GDM1 (cell line): ENCODE measurements around the gene NMS.

Experiments used
- DNase-seq: peaks from one replicate; lab custom pipeline; 2025; lab: John Stamatoyannopoulos, UW

The NMS gene

DNA sequence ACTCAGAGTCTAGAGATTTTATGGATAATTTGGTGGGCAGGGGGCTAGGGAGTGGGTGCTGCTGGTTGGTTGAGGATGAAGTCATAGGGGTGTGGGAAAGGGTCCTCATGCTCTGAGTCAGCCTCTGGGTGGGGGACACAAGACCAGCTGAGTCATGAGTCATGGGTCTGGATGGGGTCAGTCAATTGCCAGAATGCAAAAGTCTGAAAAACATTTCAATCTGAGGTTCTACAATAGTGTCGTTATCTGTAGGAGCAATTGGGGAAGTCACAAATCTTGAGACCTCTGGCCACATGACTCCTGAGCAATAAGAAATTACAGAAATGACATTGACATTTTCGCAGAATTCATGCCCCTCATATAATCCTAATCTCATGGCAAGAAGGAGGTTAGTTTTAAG, 15.1 kb downstream of the NMS start:
- no peak for DNase-seq

DNA sequence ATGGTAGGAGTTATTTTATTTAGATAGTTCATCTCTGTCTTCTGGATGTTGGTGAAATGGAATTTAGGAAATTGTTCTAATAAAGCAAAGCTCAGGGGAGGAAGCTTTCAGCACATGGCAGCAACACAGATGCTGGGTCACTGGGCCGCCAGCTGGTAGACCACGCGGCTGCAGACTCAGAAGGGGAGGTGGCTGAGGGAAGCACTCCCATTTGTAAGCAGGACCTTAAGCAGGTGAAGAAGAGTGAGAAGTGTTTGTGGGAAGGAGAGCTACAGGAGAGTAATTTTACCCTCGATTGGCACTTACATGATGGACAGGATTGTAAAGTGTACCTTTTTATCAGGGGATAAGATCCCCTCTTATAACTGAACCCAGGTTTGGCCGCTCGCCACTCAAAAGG, 24.4 kb downstream of the NMS start:
- DNase-seq: no peak

DNA sequence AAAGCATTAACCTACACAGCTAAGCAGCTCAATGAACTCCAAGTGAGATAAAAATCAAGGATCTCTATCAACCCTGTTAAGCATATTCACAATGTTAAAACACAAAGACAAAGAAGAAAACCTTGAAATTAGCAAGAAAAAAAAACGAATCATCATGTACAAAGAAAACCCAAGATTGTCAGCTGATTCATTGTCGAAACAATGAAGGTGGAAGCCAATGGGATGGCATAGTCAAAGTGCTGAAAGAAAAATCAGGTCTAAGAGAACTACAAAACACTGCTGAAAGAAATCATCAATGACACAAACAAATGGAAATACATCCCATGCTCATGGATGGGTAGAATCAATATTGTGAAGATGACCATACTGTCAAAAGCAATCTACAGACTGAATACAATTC, 32.5 kb downstream of the NMS start:
- DNase-seq: no peak

DNA sequence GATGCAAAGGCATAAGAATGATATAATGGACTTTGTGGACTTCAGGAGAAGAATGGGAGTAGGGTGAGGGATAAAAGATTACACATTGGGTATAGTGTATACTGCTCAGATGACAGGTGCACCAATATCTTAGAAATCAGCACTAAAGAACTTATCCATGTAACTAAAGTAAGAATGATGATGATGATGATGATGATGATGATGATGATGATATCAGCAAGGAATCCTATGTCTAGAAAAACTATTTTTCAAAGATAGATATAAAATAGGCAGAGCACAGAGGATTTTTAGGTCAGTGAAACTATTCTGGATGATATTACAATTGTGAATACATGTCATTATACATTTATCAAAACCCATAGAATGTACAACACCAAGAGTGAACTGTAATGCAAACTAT, 34.3 kb downstream of the NMS start:
- DNase-seq: no peak

DNA sequence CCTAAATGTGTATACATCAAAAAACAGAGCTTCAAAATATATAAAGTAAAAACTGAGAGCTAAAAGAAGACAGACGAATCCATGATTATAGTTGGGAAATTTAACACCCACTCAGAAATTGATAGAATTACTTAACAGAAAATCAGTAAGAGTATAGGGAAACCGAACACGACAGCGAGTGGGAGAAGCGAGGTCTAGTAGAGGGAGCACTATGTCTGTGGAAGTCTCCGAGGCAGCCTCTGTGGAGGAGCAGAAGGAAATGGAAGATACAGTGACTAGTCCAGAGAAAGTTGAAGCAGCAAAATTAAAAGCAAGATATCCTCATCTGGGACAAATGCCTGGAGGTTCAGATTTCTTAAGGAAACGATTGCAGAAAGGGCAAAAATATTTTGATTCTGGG, 38.8 kb downstream of the NMS start:
- no peak for DNase-seq

DNA sequence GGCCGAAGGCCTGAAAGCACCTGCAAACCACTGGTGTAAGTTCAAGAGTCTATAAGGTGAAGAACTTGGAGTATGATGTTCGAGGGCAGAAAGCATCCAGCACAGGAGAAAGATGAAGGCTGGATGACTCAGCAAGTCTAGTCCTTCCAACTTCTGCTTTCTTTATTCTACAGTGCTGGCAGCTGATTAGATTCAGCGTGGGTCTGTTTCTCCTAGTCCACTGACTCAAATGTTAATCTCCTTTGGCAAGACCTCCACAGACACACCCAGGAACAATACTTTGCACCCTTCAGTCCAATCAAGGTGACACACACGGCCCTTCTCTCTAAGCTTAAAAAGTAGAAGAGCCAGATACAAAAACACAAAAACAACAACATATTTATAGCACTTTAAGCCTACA, 43.4 kb downstream of the NMS start:
- DNase-seq: peak; percentile 40

DNA sequence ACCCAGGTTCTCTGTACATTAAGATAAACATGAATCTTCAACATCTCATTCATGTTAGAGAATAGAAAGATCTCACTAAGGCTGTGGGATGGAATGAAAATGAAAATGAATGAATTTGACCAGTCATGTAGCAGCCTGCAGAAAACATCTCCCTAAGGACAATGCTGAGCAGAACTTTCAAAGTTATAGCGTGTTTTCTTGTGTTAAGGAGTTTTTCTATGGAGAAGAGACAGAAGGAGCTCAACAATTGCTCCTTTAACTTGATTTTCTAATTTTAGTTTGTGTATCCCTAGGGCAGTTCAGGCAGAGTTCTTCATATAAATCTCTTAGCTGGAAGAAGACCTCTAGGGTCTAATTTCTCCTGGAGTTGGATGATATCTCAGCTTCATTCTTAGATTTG, 47.3 kb downstream of the NMS start:
- no peak for DNase-seq

DNA sequence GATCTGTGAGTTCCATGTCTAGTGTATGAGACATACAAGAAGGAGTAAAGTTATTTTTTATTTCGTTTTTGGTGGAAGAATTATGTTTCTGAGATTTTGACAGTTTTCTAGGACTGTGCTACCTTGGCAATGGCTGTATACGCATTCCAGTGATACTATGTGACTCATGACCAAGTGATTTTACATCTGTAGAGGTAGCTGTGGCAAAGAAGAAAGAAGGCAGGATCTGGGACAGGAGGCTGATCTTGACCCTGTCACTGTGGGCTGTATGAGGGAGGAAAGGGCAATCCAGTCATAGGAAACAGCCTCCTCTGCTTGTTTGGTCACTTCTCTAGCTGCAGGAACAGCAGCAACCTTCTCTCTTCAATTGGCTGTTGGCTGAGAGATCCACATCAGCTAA, 48.5 kb downstream of the NMS start:
- DNase-seq: no peak

DNA sequence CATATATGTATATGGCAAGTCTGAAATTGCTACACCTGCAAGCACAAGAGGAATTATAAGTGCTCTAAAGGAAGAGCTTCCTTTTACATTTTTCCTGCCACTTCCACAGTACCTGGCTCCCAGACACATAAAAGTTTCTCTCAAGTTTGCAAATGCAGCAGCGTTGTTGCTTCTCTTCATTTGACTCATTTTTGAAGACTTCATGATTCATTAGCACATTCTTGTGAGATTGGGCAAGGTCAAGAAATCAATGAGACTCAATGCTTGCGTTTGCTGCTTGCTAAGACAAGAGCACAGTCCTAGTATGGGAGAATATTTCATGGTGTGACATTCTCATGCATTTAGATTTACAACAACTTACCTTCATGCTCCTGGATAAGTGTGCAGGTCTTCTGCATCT, 49.9 kb downstream of the NMS start:
- DNase-seq: no peak

DNA sequence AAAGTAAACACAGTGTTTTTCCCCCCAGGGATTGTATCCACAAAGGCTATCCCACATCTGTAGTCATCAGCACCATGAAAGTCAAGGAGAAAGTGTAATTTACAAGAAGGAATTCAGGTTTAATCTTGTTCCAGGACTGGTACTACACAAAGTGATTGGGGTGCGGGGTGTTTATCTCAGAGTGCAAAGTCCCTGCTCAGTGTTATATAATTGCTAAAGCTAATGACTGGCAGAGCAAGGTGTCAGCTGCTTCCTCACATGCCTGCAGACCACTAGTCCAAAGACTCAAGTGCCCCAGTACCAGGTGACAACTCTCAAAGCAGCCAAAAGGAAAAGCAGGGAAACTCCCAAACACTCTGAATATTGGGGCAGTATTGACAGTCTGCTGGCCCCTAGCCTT, 52.1 kb downstream of the NMS start:
- no peak for DNase-seq

DNA sequence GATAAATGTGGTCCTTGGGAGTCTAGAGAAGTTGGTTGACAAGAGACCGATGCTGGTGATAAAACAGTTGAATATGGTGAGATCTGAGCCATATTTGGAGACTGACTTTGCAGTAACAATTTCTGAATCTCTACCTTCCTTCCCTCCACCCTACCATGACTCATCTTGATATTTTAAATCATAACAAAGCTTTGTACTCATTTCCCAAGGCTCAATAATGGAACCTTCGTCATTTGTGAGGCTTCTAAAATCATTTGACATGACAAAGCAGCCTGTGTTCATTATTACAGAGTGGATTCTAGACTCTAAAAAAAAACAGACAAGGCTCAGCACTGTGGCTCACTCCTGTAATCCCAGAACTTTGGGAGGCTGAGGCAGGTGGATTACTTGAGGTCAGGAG, 54.0 kb downstream of the NMS start:
- DNase-seq: no peak

DNA sequence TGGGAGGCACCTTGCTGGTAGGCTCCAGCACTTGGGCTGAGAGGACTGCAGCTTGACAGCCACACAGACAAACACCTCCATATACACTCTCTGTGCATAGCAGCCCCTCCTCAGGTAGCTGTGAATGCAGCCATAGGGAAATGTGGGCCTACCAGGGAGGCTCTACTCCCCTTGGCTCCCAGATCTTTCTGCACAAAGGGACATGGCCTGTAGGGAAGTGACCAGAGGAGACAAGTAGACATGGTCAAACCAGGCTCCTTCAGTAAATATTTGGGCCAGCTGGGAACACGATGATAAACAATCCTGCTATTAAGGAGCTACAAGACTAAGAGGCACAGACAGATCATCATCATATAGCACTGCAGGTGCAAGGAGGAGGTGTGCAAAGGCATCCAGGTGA, 56.6 kb downstream of the NMS start:
- DNase-seq: no peak

DNA sequence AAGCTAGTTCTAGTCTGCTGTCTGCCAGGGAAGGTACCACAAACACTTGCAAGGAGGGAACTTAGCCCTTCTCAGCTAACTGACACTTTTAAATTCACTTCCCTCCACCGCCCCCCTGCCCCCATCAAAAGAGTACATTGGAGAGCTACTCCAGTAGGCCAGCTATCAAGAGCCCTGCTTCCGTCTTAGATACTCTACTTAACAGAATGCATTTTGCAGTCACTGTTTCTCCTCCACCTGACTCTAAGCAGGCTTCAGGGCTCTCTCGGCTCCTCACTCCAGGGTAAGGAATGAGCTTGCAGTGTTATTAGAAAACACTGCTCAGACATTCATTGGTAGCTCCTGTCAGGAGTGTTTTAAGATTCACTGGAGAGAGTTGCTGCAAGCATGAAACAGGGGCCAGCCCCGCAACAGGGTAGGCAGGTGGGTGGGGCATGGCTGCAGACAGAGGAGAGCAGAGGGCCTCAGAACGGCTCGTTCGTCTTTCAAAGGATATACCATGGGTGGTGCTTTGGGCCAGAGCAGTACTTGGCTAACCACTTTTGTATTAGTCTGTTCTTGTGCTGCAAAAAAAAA, 57.2 kb downstream of the NMS start:
- DNase-seq: no peak

DNA sequence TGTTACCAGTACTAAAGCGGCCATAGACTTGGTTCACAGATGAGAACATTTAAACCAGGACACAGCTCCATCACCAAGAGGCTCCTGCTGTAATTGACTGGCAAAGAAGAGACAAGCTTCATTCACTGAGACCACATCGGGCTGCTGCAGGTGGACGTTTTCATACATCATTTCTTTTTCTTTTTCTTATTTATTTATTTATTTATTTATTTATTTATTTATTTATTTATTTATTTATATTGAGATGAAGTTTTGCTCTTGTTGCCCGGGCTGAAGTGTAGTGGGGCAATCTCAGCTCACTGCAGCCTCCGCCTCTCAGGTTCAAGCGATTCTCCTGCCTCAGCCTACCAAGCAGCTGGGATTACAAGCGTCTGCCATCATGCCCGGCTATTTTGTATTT, 58.9 kb downstream of the NMS start:
- DNase-seq: no peak

DNA sequence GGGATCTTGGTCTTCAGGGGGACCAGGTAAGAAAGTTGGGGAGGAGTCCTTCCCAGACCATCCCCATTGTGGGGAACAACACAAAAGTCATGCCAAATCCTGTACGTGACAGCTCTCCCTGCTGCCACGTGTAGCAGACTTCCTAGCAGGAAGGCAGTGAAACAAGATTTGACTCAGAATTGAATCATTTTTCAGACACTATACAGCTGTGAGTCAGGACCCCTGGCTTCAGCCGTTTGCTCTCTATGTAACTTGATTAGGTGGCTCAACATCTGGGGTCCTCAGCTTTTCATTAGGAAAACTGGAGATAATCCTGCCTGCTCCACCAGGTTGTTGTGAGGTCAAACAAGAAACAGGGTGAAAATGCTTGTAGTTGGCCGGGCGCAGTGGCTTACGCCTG, 59.6 kb downstream of the NMS start:
- DNase-seq: no peak
